Mesodermal cell (in vitro differentiated cells): ENCODE measurements around the gene MMP1.
A peak's percentile ranks its signal among the peaks of the same experiment; 100 is the strongest.

Experiments used
- H3K27ac ChIP-seq: 2 replicates; pipeline ENCODE4 v1.7.0; 2013; ENCODE audit warnings: mild to moderate bottlenecking, low read depth, low read length, moderate library complexity; ENCODE audit not compliant: severe bottlenecking
- H3K36me3 ChIP-seq: 2 replicates; pipeline ENCODE4 v1.7.1; 2013; ENCODE audit warnings: mild to moderate bottlenecking, low read length, moderate library complexity; ENCODE audit not compliant: control insufficient read depth, insufficient read depth
- H3K4me1 ChIP-seq: one replicate; pipeline ENCODE4 v1.7.1; 2013; ENCODE audit warnings: mild to moderate bottlenecking, low read length; ENCODE audit not compliant: insufficient read depth, control insufficient read depth, poor library complexity, severe bottlenecking
- H3K4me3 ChIP-seq: 2 replicates; pipeline ENCODE4 v1.7.0; 2013; ENCODE audit warnings: low read length, control low read depth, mild to moderate bottlenecking; ENCODE audit not compliant: insufficient read depth, poor library complexity, severe bottlenecking; ENCODE audit errors: extremely low read depth
- H3K9me3 ChIP-seq: 2 replicates; pipeline ENCODE4 v1.7.1; 2013; ENCODE audit warnings: mild to moderate bottlenecking, low read length, moderate library complexity; ENCODE audit not compliant: control insufficient read depth
- WGBS, 2 experiments: methylation state at CpG; one replicate each; pipeline ENCODE4 v1.1.5; 2013; ENCODE audit warnings: missing lambda C conversion rate in 2 of 2; ENCODE audit not compliant: insufficient coverage in 2 of 2; 5-methylcytosine and 5-hydroxymethylcytosine counted together

MMP1 gene

GRCh38 chr11:102784380-102784779, 13.6 kb downstream of the MMP1 start:
- Histone ChIP-seq H3K4me3 (no peak overlapping the region), H3K36me3 (no peaks in the 10 kb centered on the region), H3K4me1 (peaks cover 7% of the 10 kb centered on the region), H3K27ac (no peak overlapping the region), H3K9me3 (no peaks in the 10 kb centered on the region)
- WGBS, 2 experiments = 89 to 93% methylated on average over 2 of the region's 3 CpGs

DNA sequence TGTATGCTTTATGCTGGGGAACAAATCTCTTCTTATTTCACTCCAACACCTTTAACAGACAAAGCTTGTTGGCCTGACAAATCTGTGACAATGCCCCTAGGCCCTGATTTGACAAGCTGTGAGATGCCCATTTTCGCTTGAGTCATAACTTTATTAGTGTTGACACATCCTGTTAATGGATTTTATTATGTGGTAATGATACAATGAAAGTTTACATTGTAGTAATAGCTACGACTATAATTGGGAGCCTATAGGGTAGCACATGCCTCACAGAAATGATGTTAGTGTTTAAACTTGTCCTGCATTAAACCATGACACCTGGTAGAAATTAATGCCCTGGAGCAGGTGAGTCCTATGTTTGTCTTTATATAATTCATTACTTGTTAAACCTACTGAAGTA, 14.2 kb downstream of the MMP1 start:
- Histone ChIP-seq H3K4me1 (peaks cover 7% of the 10 kb centered on the region), H3K9me3 (no peaks in the 10 kb centered on the region), H3K36me3 (no peaks in the 10 kb centered on the region), H3K27ac (no peak overlapping the region), H3K4me3 (no peak overlapping the region)
- WGBS, 2 experiments = 93% methylated on average over 2 of the region's 2 CpGs

DNA sequence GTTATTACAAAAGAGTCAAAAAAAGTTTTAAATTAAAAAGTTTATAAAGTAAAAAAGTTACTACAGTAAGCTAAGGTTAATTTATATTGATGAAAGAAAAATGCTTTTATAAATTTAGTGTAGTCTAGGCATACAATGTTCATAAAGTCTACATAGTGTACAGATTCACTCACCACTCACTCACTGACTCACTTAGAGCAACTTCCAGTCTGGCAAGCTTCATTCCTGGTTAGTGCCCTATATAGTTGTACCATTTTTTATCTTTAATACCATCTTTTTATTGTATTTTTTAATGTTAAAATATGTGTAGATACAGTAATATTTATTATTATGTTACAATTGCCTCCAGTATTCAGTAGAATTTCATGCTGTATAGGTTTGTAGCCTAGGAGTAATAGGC, 14.9 kb downstream of the MMP1 start:
- Histone ChIP-seq H3K9me3 (no peaks in the 10 kb centered on the region), H3K36me3 (no peaks in the 10 kb centered on the region), H3K27ac (no peak overlapping the region), H3K4me1 (peaks cover 7% of the 10 kb centered on the region), H3K4me3 (no peak overlapping the region)

- Histone ChIP-seq H3K36me3 (no peaks in the 10 kb centered on the region), H3K9me3 (no peaks in the 10 kb centered on the region), H3K27ac (no peak overlapping the region), H3K4me1 (peaks cover 7% of the 10 kb centered on the region), H3K4me3 (no peak overlapping the region)
- WGBS, 2 experiments = 60 to 80% methylated on average over 1 of the region's 2 CpGs
These were observed 16.3 kb downstream of the MMP1 start for GRCh38 chr11:102781676-102782075.

GRCh38 chr11:102780491-102780918, 17.5 kb downstream of the MMP1 start, which contains the start of gene MMP10:
TSS of gene MMP10 (minus strand) at chr11:102780628. CDS start at chr11:102780591, 37 bp downstream.
- no peaks in the 10 kb centered on the region for H3K9me3 ChIP-seq
- H3K27ac ChIP-seq = no peak within 1 kb of the TSS
- no peak within 1 kb of the TSS for H3K4me3 ChIP-seq
- WGBS, 2 experiments = 70% methylated on average over 2 of the region's 2 CpGs; no CpG with 5 or more reads in 1 of the 2 experiments
- H3K36me3 ChIP-seq = no peaks in the 10 kb centered on the region
- no peaks in the 10 kb centered on the region for H3K4me1 ChIP-seq

- no peaks in the 10 kb centered on the region for H3K36me3 ChIP-seq
- H3K4me1 ChIP-seq = peaks cover 1% of the 10 kb centered on the region
- H3K27ac ChIP-seq = no peak overlapping the region
- WGBS, 2 experiments = 100% methylated on average over 3 of the region's 5 CpGs; no CpG with 5 or more reads in 1 of the 2 experiments
- no peaks in the 10 kb centered on the region for H3K9me3 ChIP-seq
- no peak overlapping the region for H3K4me3 ChIP-seq
These were observed 21.5 kb downstream of the MMP1 start for GRCh38 chr11:102776454-102776853.

GRCh38 chr11:102773386-102773785, 24.6 kb downstream of the MMP1 start:
- WGBS, 2 experiments = 91 to 92% methylated on average over 4 of the region's 4 CpGs
- H3K4me1 ChIP-seq = peaks cover 4% of the 10 kb centered on the region

DNA sequence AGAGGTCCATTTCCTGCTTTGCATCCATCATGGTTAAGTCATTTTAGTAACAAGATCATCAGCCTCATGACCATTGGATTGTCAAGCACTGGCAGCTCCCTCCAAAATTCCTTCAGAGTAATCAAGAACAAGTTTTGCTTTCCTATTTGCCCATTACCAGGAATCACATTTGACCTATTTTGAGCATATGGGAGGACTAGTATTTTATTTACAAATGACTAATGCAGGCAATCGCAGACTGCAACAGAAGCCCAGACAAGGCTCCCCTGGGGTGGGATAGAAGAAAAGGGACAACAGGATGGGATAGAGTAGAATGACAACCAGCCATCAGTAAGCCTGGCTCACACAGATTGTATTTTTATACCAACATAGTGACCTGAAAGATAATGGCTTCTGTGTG, 26.6 kb downstream of the MMP1 start:
- Histone ChIP-seq H3K27ac (no peak overlapping the region), H3K9me3 (no peaks in the 10 kb centered on the region), H3K4me3 (no peak overlapping the region), H3K36me3 (no peaks in the 10 kb centered on the region), H3K4me1 (peaks cover 4% of the 10 kb centered on the region)
- WGBS, 2 experiments = 88% methylated on average over 1 of the region's 1 CpG; no CpG with 5 or more reads in 1 of the 2 experiments

More at GRCh38 chr11:102773386-102773785, 24.6 kb downstream of the MMP1 start:
- Histone ChIP-seq H3K9me3 (no peaks in the 10 kb centered on the region), H3K4me3 (no peak overlapping the region), H3K36me3 (no peaks in the 10 kb centered on the region), H3K27ac (peak overlapping the region; percentile 25)

GRCh38 chr11:102770191-102770590, 27.8 kb downstream of the MMP1 start:
- Histone ChIP-seq H3K36me3 (no peaks in the 10 kb centered on the region), H3K4me1 (peaks cover 7% of the 10 kb centered on the region), H3K9me3 (no peaks in the 10 kb centered on the region), H3K4me3 (no peak overlapping the region), H3K27ac (no peak overlapping the region)

GRCh38 chr11:102767800-102768199, 30.2 kb downstream of the MMP1 start:
- WGBS, 2 experiments = 87 to 94% methylated on average over 9 of the region's 18 CpGs
- Histone ChIP-seq H3K9me3 (no peaks in the 10 kb centered on the region), H3K36me3 (no peaks in the 10 kb centered on the region), H3K4me1 (peaks cover 24% of the 10 kb centered on the region), H3K4me3 (no peak overlapping the region), H3K27ac (no peak overlapping the region)

GRCh38 chr11:102763440-102763839, 34.5 kb downstream of the MMP1 start:
- H3K36me3 ChIP-seq = no peaks in the 10 kb centered on the region
- peaks cover 34% of the 10 kb centered on the region for H3K4me1 ChIP-seq
- 73 to 94% methylated on average over 2 of the region's 2 CpGs for whole genome bisulfite sequencing, 2 experiments
- no peak overlapping the region for H3K4me3 ChIP-seq
- H3K27ac ChIP-seq = no peak overlapping the region
- no peaks in the 10 kb centered on the region for H3K9me3 ChIP-seq
